Neural cell (in vitro differentiated cells): Measurements from ENCODE around the gene RSRC1. TPM values are rescaled to one million over a fixed set of nuclear protein-coding genes. Genes with fewer than 3 reads are reported as not detected.

Source experiments
- H2AFZ ChIP-seq: fragments of 200-600, 300-800 bp; sonication (generic), shearing (Covaris generic); 2 replicates; pipeline ENCODE4 v1.6.0; 2014; ENCODE audit warnings: low read depth, mild to moderate bottlenecking, antibody characterized with exemption, low read length, moderate library complexity
- H3F3A ChIP-seq: fragments of 200-600 bp; shearing (Covaris generic); 2 replicates; pipeline ENCODE4 v1.6.1; 2016; ENCODE audit warnings: mild to moderate bottlenecking, moderate library complexity, mixed read lengths, antibody characterized with exemption, low read length; ENCODE audit not compliant: insufficient read depth, poor library complexity, severe bottlenecking
- H3K27ac ChIP-seq: fragments of 200-600, 300-800 bp; sonication (generic), shearing (Covaris generic); 2 replicates; pipeline ENCODE4 v1.5.1; 2014; ENCODE audit warnings: mild to moderate bottlenecking, low read length, moderate library complexity
- H3K27me3 ChIP-seq: fragments of 300-800, 200-600 bp; sonication (generic), shearing (Covaris generic); 2 replicates; pipeline ENCODE4 v1.6.0; 2014; ENCODE audit warnings: mild to moderate bottlenecking, low read depth, low read length, moderate library complexity; ENCODE audit not compliant: insufficient read depth
- H3K36me3 ChIP-seq: fragments of 300-800, 200-600 bp; sonication (generic), shearing (Covaris generic); 2 replicates; pipeline ENCODE4 v1.5.1; 2014; ENCODE audit warnings: mild to moderate bottlenecking, antibody characterized with exemption, low read length, moderate library complexity; ENCODE audit not compliant: insufficient read depth
- H3K4me2 ChIP-seq: fragments of 300-800, 200-600 bp; sonication (generic), shearing (Covaris generic); 2 replicates; pipeline ENCODE4 v1.6.0; 2014; ENCODE audit warnings: mild to moderate bottlenecking, low read length
- H3K4me3 ChIP-seq: fragments of 300-800, 200-600 bp; sonication (generic), shearing (Covaris generic); 2 replicates; pipeline ENCODE4 v1.5.1; 2014; ENCODE audit warnings: mild to moderate bottlenecking, low read length, moderate library complexity
- H3K79me2 ChIP-seq: fragments of 200-600 bp; shearing (Covaris generic); replicated peaks from 2 replicates; pipeline ENCODE4 v1.6.0; 2014; ENCODE audit warnings: mild to moderate bottlenecking, low read length, moderate library complexity; ENCODE audit not compliant: insufficient read depth
- H3K9ac ChIP-seq: fragments of 300-800, 200-600 bp; sonication (generic), shearing (Covaris generic); 2 replicates; pipeline ENCODE4 v1.6.1; 2016; ENCODE audit warnings: mild to moderate bottlenecking, low read length, mixed read lengths
- H3K9me2 ChIP-seq: fragments of 200-600 bp; shearing (Covaris generic); 2 replicates; pipeline ENCODE4 v1.6.1; 2016; ENCODE audit warnings: mild to moderate bottlenecking, low read length, mixed read lengths; ENCODE audit not compliant: insufficient read depth
- H3K9me3 ChIP-seq: fragments of 200-600, 300-800 bp; sonication (generic), shearing (Covaris generic); 2 replicates; pipeline ENCODE4 v1.6.1; 2016; ENCODE audit warnings: mild to moderate bottlenecking, mixed run types, low read length, moderate library complexity, mixed read lengths
- H4K20me1 ChIP-seq: fragments of 200-600 bp; shearing (Covaris generic); 2 replicates; pipeline ENCODE4 v1.6.1; 2016; ENCODE audit warnings: mild to moderate bottlenecking, mixed run types; ENCODE audit not compliant: insufficient read depth
- CTCF ChIP-seq: fragments of 450-650 bp; IDR thresholded peaks from 2 replicates; pipeline ENCODE4 v1.5.1; 2014; ENCODE audit warnings: antibody characterized with exemption, mild to moderate bottlenecking, moderate library complexity; ENCODE audit not compliant: poor library complexity, severe bottlenecking
- EP300 ChIP-seq: fragments of 450-650 bp; conservative IDR thresholded peaks from 2 replicates; pipeline ENCODE4 v1.6.1; 2014; ENCODE audit warnings: antibody characterized with exemption, mild to moderate bottlenecking, moderate library complexity; ENCODE audit not compliant: poor library complexity, severe bottlenecking
- EZH2 ChIP-seq: fragments of 200-600, 300-800 bp; shearing (Covaris generic), sonication (generic); IDR thresholded peaks from 2 replicates; pipeline ENCODE4 v1.6.1; 2014; ENCODE audit warnings: antibody characterized with exemption, low read length, borderline replicate concordance, mild to moderate bottlenecking; ENCODE audit not compliant: insufficient read depth, poor library complexity, severe bottlenecking
- MXI1 ChIP-seq: fragments of 450-650 bp; conservative IDR thresholded peaks from 2 replicates; pipeline ENCODE4 v1.6.1; 2014; ENCODE audit warnings: antibody characterized with exemption, mild to moderate bottlenecking; ENCODE audit not compliant: poor library complexity, severe bottlenecking
- POLR2AphosphoS5 ChIP-seq: IDR thresholded peaks from 2 replicates; pipeline ENCODE4 v1.6.1; 2012
- RAD21 ChIP-seq: fragments of 450-650 bp; conservative IDR thresholded peaks from 2 replicates; pipeline ENCODE4 v1.6.1; 2014; ENCODE audit warnings: antibody characterized with exemption, mild to moderate bottlenecking, moderate library complexity
- REST ChIP-seq: IDR thresholded peaks from 2 replicates; pipeline ENCODE4 v1.6.1; 2012; ENCODE audit warnings: borderline replicate concordance
- SMC3 ChIP-seq: fragments of 450-650 bp; conservative IDR thresholded peaks from 2 replicates; pipeline ENCODE4 v1.6.1; 2014; ENCODE audit warnings: antibody characterized with exemption, mild to moderate bottlenecking, moderate library complexity; ENCODE audit not compliant: poor library complexity
- TAF1 ChIP-seq: IDR thresholded peaks from 2 replicates; pipeline ENCODE4 v1.6.1; 2012; ENCODE audit warnings: low read depth
- polyA plus RNA-seq: library from polyadenylated mRNA; depleted of rRNA; stranded (reverse); fragments of >200 nt; gene quantifications from 2 replicates; pipeline ENCODE4 v1.2.3, GENCODE V29; 2014

Gene RSRC1
- polyA plus RNA-seq, 1 donor from 2014 or later: 28.1 TPM

GRCh38 chr3:158079599-158079998 is 30.3 kb upstream of the RSRC1 start:
- no peaks in the 10 kb centered on the region for H3K36me3 ChIP-seq
- H3K27ac ChIP-seq: no peak overlapping the region
- H3K4me3 ChIP-seq: no peak overlapping the region
- H3K9me3 ChIP-seq: no peaks in the 10 kb centered on the region
- no peaks in the 10 kb centered on the region for H3K79me2 ChIP-seq
- TF ChIP-seq SMC3 (no peak), MXI1 (no peak), EZH2 (no peak), CTCF (no peak), RAD21 (no peak)
- H3K9me2 ChIP-seq: no peaks in the 10 kb centered on the region
- no peak overlapping the region for H3K9ac ChIP-seq
- no peaks in the 10 kb centered on the region for H4K20me1 ChIP-seq
- no peak overlapping the region for H2AFZ ChIP-seq
- H3K4me2 ChIP-seq: no peak overlapping the region
- no peaks in the 10 kb centered on the region for H3F3A ChIP-seq
- no peaks in the 10 kb centered on the region for H3K27me3 ChIP-seq

GRCh38 chr3:158084651-158085050 is 25.2 kb upstream of the RSRC1 start:
- H3K4me2 ChIP-seq: no peak overlapping the region
- no peak overlapping the region for H3K27ac ChIP-seq
- H4K20me1 ChIP-seq: no peaks in the 10 kb centered on the region
- H3K9ac ChIP-seq: no peak overlapping the region
- H3K27me3 ChIP-seq: peaks cover 8% of the 10 kb centered on the region
- H3K9me2 ChIP-seq: no peaks in the 10 kb centered on the region
- no peaks in the 10 kb centered on the region for H3K9me3 ChIP-seq
- H3K36me3 ChIP-seq: no peaks in the 10 kb centered on the region
- H2AFZ ChIP-seq: no peak overlapping the region
- H3F3A ChIP-seq: no peaks in the 10 kb centered on the region
- no peak overlapping the region for H3K4me3 ChIP-seq
- no peaks in the 10 kb centered on the region for H3K79me2 ChIP-seq
- TF ChIP-seq POLR2AphosphoS5 (no peak), TAF1 (no peak), CTCF (no peak), SMC3 (no peak), RAD21 (no peak), REST (no peak), EP300 (no peak), EZH2 (no peak), MXI1 (no peak)
